Stimulated activated CD4-positive, alpha-beta T cell treated with anti-CD3 and anti-CD28 coated beads, Interleukin-1b, Interleukin-23, amount 100 ng/mL, for 24 hours (primary cell): ENCODE results near the gene ZBTB7C.

Experiments used
- DNase-seq, 4 experiments: peaks; one replicate each; pipeline ENCODE4 v3.0.0-alpha.2; 2020; ENCODE audit warnings: low read depth in 4 of 4, low spot score in 1 of 4

ZBTB7C gene

GRCh38 chr18:48418539-48419276 lies 9.5 kb upstream of the ZBTB7C start:
- DNase-seq = no peak

DNA sequence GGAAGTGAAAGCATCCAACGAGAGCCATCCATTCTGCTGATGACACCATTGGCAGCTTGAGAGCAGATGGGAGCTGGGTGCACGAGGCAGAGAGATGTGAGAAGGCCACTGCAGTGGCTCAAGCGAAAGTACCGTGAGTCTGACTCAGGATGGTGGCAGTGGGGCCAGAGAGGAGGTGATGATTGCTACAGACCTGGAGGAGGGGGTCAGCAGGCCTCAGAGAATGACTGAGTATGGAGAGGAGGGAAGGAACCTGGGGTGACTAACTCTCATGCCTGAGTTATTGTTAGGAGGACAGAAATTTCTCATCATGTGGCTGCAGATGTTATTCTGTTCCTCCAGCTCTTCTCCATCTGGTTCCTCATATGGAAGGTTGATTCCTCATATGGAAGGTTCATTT lies 8.8 kb upstream of the ZBTB7C start:
- no peak for DNase-seq

DNA sequence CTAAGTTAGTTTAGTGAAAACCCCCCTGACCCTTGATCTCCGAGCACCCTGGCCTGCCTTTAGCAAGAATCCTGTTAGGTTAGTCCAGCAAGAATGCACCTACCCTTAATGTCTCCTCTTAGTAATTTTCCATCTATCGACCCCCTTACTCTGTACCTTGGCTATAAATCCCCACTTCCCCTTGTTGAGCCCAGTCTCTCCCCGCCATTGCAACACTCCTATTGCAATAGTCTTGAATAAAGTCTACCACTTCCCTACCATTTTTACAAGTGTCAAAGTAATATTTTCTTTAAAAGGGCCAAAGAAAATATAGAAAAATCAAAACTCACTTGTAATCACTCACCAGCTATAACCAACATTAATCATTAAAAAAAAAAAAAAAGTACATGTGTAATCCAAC lies 4.2 kb upstream of the ZBTB7C start:
- DNase-seq = no peak

- DNase-seq = no peak
Observed at GRCh38 chr18:48412339-48412929, 3.3 kb upstream of the ZBTB7C start.

DNA sequence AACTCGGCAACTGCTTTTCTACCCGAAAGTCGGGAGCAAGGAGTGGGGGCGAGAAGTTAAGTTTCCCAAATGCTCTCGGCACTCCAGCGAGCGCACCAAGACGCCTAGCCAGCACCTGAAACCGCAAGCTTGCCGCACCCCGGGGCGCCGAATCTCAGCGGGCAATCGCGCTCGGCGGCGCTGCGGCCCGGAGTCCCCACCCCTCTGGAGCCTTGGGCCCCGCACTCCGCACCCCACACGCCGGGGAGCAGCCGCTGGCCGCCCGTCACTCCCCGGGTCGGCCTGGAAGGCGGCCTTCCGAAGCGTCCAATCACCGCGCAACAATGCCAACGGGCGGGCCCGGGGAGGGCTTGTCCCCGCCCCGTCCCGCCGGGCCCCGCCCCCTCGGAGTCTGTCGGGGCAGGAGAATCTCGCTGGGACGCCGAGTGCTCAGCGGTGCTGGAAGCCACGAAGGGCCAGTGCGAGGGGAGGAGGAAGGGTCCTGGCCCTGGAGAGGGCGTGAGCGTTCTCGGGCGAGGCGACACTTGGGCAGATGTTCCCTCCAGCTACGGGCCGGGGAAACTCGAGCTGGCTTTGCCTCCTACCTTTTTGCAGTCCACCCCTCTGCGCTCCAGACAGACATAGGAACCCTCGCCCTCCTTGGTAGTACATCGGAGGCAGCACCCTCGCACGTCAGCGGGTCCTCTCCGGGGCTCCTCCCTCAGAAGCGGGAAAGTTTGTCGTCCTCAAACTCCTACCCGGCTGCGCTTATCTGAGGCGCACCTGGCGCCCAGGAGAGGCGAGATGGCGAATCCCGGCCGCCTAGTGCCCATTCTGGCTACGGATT lies 1.1 kb upstream of the ZBTB7C start:
- DNase-seq = peak; percentile 28 to 77 (median 60)

- no peak for DNase-seq
Observed at GRCh38 chr18:48409591-48410094, 460 bp upstream of the ZBTB7C start.

DNA sequence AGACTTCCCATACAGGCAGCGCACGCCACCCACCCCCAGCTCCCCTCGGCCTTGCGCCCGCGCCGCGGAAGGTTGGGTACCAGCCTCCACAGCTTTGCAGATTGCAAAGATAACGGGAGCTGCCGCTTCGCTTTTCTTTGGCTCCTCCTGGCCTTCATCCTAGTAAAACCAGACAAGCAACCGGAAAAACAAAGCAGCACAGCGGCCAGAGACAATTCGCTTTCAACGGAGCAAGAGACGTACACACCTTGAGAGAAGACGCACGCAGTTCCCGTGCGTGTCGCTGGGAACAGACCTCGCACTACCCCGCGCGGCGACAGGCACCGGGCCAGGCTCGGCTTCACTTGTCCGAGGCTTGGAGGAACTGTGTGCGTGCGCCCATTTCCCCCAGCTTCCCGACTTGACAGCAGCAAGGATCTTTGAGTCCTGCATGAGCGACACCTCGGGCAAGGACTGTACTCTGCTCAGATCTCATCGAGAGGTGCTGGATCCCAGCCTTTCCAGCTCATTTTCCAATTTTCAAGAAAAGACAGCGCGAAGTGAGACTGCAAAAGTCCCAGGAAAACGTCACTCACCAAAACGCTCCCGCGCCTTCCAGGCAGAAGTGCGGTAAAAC lies 964 bp downstream of the ZBTB7C start:
- no peak for DNase-seq

- no peak for DNase-seq
Observed at GRCh38 chr18:48407358-48407757, 1.8 kb downstream of the ZBTB7C start.

- no peak for DNase-seq
Observed at GRCh38 chr18:48405978-48406377, 3.2 kb downstream of the ZBTB7C start.

DNA sequence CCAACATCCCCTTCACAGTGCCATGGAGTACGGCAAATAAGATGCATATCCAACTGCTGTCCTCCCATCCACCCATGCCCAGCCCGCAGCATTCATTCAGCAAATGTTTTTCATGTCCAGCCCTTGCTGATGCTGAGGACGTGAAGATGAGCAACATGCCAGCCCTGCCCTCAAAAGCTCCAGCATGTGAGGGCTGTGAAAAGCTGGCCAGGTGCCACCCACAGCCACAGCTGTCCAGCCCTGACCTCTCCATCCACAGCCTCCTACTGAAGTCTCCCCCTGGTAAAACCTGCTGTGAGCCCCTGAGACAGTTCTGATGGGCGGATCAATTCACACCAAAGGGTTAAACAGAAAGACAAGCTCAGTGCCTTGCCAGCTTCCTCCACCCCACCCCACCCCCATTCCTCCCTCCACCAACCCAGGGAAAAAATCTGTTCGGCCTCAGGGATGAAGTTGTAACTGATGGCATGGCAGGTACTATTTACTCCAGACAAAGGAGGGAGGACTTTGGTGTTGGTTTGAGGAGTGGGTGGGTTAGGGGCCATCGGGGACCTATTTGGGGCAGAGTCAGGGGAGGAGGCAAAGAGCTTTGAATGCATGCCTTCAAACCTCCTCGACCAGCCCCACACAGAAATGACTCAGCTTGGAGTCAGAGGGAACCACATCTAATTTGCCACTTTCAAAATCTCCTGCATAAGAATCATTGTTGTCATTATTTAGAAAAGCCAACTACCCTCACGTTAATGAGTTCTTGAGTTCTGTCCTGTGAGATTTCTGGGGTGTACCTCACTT lies 4.3 kb downstream of the ZBTB7C start:
- no peak for DNase-seq

DNA sequence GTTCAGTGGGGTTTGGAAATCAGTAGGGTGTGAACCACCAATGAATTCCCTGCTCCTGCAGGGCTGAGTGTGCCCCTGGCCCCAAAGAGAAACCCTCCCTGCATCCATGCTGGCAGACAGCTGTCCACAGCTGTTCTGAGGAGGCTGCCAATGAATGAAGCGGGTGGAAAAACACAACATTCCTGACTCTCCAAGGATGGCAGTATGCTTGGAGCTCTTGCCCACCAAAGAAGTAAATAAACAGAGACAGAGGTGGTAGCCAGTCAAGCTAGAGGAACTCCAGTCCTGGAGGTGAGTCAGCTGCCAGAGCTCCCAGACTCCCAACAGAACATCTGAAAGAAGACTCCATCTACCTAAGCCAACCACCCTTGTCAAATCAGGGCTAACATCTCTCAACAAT lies 6.2 kb downstream of the ZBTB7C start:
- no peak for DNase-seq

DNA sequence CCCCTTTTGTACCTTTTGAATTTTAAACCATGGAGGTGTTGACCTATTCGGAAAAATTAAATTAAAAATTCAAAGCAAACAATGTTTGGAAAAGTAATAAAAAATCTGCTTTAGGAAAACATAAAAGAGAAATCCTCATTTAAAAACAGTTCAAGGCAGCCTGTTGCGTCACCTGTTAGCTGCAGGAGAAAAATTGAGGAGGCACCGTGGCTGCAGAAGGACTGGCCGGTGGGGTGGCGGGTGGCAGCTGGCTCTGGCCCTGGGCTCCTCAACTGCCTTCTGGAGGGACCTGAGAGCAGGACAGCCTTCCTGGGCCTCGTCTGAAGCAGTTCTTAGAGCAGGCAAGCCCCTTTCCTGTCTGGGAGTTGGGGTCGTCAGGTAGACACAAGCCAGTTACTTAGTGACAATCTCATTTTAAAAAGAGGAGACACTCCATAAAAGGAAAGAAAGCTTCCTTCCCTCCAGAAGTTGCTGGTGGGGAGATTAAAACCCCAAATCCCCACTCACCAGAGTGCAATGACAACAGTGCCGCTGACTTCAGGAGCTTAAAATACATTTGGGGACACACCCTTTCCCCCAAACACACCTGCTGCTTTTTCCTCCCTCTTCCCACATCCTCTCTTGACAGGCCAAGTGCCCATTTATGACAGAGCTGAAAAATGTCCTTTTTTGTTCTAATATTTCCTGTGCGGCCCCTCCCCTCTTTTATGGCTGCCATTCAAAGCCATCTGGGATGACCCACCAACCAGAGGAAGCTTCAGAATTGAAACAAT lies 9.7 kb downstream of the ZBTB7C start:
- no peak for DNase-seq

- DNase-seq = no peak
Observed at GRCh38 chr18:48398074-48398473, 11.1 kb downstream of the ZBTB7C start.

DNA sequence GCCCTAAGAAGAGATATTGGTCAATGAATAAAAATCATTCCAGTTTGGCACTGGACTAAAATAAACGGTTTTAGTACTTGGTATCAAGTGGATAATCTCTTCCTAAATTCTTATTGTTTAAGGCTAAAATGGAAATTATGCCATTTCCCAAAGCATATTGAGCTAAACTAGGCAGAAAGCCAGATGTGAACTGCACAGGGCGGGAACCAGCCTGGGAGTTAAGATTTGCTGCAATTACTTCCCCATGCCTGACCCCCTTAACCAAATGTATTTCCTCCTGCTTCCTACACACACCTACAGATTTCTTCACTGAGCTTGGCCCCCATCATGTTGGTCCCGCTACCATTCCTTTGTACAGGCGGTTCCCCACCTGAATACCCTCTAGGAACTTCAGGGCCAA lies 12.2 kb downstream of the ZBTB7C start:
- DNase-seq = no peak

GRCh38 chr18:48396561-48396960 lies 12.6 kb downstream of the ZBTB7C start:
- no peak for DNase-seq

DNA sequence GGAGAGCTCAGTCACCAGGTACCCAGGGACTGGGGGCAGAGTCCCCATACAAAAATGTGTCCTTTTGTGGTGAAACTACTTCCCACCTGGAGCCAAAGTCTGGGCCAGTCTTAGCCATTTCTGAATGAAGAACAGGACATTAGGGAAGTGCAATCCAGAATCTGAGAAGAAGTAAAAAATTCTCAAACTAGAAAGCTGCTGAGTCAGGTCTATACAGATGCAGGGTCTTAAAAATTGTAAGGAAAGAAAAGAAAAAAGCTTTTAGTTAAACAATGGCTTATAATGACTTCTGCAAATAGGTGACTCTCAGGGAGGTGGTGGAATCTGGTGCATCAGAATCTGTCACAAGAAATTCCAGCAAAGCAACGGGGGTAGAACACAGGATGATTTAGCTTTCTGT lies 13.5 kb downstream of the ZBTB7C start:
- DNase-seq = no peak

- DNase-seq = no peak
Observed at GRCh38 chr18:48394176-48394575, 15.0 kb downstream of the ZBTB7C start.

DNA sequence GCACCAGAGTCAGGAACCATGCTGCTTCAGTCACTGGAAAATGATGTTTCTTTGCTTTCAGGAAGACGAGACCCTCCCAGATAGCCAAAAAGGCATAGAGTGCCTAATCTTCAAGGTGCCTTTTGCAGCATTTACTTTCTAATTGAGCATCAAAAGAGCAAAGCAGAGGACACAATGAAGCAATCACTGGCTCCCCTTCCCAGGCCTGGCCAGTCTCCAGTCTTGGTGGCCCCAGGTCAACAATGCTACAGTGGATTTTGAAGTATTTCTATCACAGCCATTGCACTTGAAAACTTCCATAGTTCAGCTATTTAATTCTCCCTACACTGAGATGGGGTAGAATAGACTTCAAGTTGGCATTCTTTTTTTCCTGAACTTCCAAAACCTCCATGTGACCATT lies 15.4 kb downstream of the ZBTB7C start:
- no peak for DNase-seq

- DNase-seq = no peak
Observed at GRCh38 chr18:48393170-48393569, 16.0 kb downstream of the ZBTB7C start.

- no peak for DNase-seq
Observed at GRCh38 chr18:48392268-48392667, 16.9 kb downstream of the ZBTB7C start.
